Activated CD4-positive, alpha-beta T cell treated with anti-CD3 and anti-CD28 coated beads for 1 hour (primary cell): ENCODE measurements around the gene NKX3-2.

Experiments
- DNase-seq: peaks from one replicate; pipeline ENCODE4 v3.0.0-alpha.2; 2020

Gene NKX3-2

GRCh38 chr4:13544606-13545393 lies 492 bp upstream of the NKX3-2 start:
- DNase-seq, result no peak

DNA sequence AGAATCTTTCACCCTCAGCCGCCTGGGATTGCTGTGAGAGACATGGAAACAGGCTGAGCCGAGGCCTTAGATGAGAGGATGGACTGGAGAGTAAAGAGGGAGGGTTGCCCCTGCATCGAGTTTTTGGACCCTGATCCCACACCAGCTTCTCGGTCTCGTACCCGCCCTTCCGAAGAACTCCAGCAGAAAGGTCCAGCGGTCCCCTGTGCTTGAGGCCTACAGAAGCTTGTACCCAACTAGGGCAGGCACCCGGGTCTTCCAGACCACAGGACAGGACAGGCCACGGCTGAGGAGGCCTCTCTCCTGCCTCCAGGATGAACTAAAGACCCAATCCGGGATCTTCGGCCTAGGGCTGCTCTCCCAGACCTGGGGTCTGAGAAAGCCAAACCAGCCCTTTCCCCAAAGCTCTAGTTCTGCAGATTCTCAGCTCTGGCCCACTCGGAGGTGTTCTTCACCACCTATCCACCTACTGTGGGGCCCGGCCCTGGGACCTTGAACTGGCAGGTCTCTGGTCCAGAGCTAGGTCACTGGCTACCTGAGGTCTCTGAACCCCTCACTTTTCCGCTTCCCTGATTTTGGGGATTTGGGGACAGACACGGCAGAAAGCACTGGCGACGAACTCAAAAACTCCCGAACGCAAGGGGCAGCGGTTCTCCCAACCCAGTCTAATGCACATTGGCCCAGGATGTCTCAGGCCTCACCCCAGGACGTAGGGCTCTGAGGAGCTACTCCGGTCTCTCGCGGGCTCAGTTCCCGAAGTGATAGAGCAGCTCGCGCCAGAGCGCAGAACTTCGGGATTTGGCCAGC lies 1.1 kb downstream of the NKX3-2 start:
- DNase-seq, result no peak

GRCh38 chr4:13542577-13543031 lies 1.7 kb downstream of the NKX3-2 start:
- no peak for DNase-seq

GRCh38 chr4:13541720-13542576 lies 2.4 kb downstream of the NKX3-2 start:
- DNase-seq, result no peak

DNA sequence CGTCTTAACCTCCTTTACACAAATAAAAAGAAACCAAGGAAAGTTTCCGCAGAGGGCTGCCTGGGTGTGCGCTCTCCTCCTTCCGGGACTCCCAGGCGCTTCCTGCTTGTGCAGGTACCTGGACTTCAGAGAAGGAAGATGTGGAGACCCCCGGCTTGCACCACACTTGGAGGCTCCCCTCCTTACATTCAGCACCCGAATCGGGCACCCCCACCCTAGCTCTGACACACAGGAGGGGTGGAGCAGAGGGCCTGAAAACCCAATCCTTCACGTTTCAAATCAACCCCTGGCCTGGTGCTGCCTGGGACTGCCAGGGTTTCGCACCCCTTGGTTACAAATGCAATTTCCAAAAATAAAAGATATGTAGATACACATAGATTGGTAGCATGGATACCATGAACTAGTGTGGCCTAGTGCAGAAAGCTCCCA lies 3.1 kb downstream of the NKX3-2 start:
- no peak for DNase-seq

DNA sequence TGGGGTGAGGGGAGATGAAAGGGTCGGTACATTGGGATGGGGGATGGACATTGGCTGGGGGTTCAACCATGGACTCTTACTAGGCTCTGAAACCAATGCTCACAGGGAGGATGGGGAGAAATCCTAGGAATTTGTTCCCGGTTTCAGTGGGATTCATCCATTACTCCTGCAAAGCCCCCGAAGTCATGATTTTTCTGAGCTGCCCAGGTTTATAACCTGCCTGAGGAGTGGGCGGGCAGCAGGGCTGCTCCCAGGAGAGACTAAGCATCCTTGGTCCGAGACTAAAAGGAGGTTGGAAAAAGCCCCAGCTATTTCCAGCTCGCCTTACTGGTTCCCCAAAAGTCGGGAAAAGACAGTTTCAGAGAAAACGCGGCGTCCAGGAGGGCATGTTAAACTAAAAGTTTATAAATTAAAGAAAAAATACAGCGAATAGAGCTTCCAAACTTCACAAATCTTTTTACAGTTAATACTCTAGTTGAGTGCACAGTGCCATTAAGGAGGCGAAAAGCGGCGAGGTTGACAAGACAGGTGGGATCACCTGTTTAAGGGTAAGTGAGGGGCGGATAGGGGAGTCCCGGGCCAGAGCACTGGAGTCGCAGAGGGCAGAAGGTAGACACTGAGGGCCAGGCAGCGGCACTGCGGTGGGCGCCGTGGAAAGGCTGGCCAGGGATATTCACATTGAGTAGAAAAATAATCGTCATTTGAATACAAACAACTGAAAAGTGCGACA lies 3.7 kb downstream of the NKX3-2 start:
- no peak for DNase-seq

DNA sequence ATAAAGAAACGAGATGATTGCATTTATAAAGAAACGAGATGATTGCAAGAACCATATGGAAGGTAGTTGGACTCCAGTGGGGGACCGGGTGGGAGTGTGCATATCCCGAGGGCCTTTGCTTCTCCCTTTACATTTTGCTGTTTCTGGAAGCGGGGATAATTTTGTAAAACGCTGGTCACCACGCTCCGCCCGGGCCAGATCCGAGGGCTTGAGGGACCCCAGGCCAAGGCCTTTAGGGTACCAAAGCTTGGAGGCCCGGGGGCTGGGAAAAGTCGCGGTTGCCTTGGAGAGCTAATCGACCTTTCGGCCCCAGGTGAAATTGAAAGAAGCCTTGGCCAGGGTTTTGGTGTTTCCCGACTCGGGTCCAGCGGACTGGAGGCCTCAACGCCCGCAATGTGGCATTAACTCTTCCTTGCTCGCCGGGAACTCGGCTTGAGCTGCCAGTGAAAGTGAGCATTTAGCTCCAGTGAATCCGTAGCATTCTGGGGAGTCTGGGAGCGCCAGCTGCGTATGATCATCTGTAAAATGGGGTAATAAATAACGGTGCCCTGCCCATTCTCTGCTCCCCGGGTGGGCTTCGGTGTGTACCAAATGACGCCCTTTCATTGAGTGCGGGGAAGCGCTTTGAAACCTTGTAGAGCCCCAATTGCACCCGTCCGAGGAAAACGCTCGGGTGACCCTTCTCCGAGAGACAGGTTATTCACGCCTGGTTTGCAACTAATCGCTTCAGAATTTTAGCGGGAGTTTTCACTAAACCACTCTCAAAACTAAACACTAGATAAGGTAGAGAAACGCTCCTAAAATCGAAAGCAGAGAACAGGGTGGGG lies 4.5 kb downstream of the NKX3-2 start:
- no peak for DNase-seq

- DNase-seq, result no peak
Measured at GRCh38 chr4:13539047-13539618, 5.2 kb downstream of the NKX3-2 start.

DNA sequence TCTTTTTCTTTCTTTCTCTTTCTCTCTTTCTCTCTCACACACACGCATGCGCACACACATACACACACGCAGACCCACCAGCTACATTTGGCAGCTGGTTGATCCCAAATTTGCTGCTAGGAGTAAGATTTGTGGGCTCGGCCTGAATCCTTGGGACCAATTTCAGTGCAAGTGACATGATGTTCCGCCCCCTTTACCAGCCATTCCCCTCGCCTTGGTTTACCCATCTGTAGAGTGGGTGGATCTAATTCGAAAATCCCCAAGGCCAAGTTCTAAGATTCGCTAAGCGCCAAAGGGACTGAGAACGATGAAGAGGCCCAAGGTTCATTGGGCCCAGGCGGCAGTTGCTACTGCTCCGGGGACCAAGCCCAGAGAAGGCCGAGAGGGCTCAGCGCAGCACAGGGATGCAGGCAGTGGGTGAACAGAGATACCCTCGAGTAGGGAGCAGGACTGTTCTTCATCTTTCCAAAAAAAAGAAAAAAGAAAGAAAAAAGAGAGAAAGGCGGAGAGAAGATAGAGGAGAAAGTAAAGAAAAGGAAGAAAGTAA lies 5.8 kb downstream of the NKX3-2 start:
- no peak for DNase-seq

- DNase-seq, result no peak
Measured at GRCh38 chr4:13537832-13538177, 6.5 kb downstream of the NKX3-2 start.

DNA sequence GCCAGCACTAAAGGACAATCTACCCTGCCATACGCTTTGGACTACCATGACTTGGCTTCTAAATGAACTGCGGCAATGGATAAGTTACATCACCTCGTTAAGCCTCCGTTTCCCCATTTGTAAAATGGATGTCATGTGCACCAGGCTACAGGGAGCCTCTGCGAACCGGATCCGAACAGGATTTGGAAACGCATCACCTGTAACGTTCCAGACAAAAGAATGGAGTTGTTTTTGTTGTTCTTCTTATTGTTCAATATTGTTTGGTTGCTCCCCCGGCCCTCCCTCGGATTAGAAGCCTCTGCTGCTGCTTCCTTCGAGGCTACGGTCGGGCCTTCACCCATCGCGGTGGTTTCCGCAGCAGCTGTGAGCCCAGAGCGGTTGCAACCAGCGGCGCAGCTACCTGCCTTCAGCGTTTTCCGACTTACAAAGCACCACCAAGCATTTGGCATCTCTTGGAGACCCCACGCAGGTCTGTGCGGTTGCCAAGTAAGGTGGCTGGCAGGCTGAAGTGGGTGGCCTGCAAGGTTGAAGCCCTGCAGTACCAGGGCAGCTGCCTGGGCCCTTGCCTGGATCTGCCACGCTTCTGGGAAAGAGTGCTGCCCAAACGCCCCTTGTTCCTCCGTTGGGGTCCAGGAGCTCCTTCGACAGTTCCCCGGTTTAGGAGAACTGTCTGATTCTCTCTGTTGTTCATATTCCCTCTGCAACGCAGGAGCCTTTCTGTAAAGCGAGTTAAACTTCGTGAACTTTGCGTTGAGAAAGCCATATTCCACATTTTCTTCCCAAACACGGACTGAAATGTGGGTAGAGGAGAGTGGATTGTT lies 7.1 kb downstream of the NKX3-2 start:
- DNase-seq, result no peak

GRCh38 chr4:13536607-13537006 lies 7.7 kb downstream of the NKX3-2 start:
- DNase-seq, result no peak

GRCh38 chr4:13535708-13536361 lies 8.5 kb downstream of the NKX3-2 start:
- no peak for DNase-seq

DNA sequence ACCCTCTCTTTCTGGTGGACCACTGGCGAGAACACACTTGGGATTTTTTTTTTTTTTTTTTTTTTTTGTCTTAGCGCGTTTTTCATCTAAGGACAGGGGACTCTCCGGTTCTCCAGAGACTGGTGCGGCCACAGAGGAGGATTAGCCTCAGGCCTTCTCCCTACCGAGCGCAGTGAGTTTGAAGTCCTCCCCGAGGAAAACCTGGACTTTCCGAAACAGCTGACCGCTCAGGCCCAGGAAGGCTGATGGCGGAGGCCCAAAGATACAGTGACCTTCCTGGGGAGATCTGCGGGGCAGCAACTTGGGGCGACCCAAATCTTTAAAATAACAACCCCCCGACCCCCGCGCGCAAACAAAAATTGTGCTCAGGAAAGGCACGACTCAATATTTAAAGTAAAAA lies 9.2 kb downstream of the NKX3-2 start:
- DNase-seq, result no peak

- DNase-seq, result no peak
Measured at GRCh38 chr4:13534344-13535063, 9.8 kb downstream of the NKX3-2 start.

DNA sequence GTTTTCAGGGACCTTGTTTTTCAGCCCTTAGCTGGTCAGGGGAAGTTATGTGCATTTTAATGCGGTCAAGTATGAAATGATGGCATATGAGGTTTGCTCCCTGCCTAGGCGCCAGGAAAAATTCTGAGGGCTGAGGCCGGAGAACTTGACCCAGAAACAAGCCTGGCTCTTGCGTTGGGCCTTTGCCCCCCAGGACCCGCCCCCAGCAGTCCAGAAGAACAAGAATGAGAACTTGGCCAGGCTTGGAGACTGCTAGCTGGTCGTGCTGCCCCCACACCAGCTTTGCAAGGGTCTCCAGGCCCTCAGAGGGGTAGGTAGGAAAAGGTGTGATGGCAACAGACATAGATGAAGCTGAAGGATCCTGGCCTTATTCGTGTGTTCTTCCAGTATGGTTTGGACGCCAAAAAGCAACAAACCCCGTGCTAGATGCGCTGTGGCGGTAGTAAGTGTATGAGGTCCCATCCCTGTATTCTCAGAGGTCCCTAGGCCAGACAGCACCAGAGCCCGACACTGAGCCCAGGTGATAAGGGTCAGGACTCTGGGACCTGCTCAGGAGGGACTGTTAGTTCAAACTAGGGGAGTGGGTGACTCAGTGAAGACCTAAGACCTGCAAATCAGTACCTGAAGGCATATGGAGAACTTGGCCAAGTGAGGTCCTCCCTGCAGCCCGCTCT lies 10.5 kb downstream of the NKX3-2 start:
- no peak for DNase-seq

DNA sequence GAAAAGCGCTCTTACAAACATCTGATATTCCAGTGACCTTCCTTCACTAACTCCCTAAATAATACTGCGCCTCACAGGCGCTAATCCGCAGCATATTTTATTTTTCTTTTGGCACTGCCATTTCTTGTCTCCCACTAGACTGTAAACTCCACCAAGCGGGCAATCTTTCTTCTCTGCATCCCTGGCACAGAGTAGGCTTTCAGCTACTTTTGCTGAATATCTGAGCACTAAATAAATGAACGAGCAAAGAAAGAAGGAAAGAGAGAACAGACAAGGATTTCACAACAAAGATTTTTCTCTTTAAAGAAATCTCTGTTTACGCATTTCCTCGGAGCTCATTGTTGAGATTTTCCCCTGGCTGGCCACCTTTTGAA lies 12.7 kb downstream of the NKX3-2 start:
- no peak for DNase-seq
